Left lung (tissue), 10 donors: ENCODE results near the gene ATRIP. TPM values are rescaled to one million over a fixed set of nuclear protein-coding genes. Genes with fewer than 3 reads are reported as not detected.
A peak's percentile ranks its signal among the peaks of the same experiment; 100 is the strongest.

ENCODE experiments used
- ATAC-seq: fragments of 200-7000 bp; cut with Tn5 transposase; one replicate; pipeline ENCODE4 v1.9.1; 2020; ENCODE audit warnings: moderate library complexity
- DNase-seq, 4 donors: peaks; one replicate each; pipeline ENCODE4 v3.0.0-alpha.2; 2013 to 2020
- H3K27ac ChIP-seq, 2 donors: fragments of 200-600 bp; sonication (generic) in 1 of 2; one replicate each; pipeline versions ENCODE4 v1.5.0 to v1.8.0; 2020 to 2021
- H3K27me3 ChIP-seq, 2 donors: fragments of 200-600 bp; sonication (generic) in 1 of 2; one replicate each; pipeline versions ENCODE4 v1.5.0 to v1.8.0; 2020 to 2021
- H3K36me3 ChIP-seq, 2 donors: fragments of 200-600 bp; sonication (generic) in 1 of 2; one replicate each; pipeline versions ENCODE4 v1.5.0 to v1.8.0; 2020 to 2021
- H3K4me1 ChIP-seq, 2 donors: fragments of 200-600 bp; one replicate each; pipeline ENCODE4 v1.8.0; 2021
- H3K4me3 ChIP-seq, 2 donors: fragments of 200-600 bp; sonication (generic) in 1 of 2; one replicate each; pipeline versions ENCODE4 v1.5.0 to v1.8.0; 2020 to 2021; ENCODE audit warnings: mild to moderate bottlenecking in 1 of 2
- H3K9me3 ChIP-seq, 2 donors: fragments of 200-600 bp; sonication (generic) in 1 of 2; one replicate each; pipeline versions ENCODE4 v1.5.0 to v1.8.0; 2020 to 2021
- intact Hi-C, 2 donors: fragments of 100-400 bp; cut with DNase I; formaldehyde crosslinking; loops; one replicate each; pipeline versions ENCODE4 v1.11.2 to v1.14.2; 2022
- polyA plus RNA-seq, 6 donors: library from polyadenylated mRNA; unstranded; fragments of 120-200 nt; gene quantifications; one replicate each; pipeline ENCODE4 v1.2.1, GENCODE V29; 2013; ENCODE audit not compliant: insufficient read length in 6 of 6
- total RNA-seq, 2 donors: library from RNA; stranded (reverse); fragmentation: NEBNext Ultra II Directional; extraction: Animal tissue kit (Norgen Biotek cat#: 25700); gene quantifications; one replicate each; pipeline ENCODE4 v1.2.1, GENCODE V29; 2021
- TF ChIP-seq, protein P1 (sequence below), 2 donors: fragments of 200-600 bp; sonication (generic) in 1 of 2; IDR thresholded peaks; one replicate each; pipeline versions ENCODE4 v1.5.0 to v1.8.0; 2021; ENCODE audit warnings: antibody characterized with exemption in 2 of 2
- donor health status: DM: no; HTN: yes; CAD: no.
- donor health status: DM: no; HTN: no; CAD: no.

The ATRIP gene
- total and polyA plus RNA-seq, 8 donors: 7.4 to 14.4 (median 12.0) TPM

DNA sequence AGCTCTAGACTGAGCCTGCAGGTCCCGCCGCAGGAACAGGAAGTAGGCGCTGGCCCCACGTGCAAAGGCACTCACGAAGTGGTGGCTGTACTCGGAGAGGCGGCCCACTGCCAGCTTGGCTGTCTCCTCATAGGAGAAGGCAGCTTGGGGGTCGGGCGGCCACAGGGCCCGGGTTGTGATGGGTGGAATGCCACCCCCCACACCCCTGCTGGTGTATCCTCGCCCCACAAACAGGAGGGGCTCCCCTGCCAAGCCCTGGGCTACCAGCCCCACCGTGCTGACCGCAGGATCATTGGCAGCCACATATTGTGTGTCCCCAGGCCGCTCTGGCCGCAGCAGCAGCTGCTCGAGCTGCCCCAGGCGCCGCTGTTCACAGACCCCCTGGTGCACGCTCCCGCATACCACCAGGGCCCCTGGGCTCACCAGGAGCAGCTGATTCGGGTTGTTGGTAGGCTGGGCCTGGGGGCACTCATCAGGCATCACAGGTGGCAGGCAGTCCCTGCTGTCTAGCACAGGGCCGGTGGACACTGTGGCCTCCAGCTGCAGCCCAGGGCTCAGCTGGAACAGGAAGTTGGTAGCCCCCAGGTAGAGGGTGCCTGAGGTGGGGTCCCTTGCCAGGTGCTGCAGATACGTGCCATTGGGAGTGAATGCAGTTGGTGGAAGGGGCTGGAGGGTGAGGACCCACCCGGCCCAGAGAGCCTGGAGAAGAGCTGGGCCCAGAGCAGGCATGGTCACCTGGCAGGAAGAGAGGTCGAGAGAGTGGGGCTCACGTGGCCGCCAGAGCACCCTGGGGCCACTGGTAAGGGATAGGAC lies 22.4 kb upstream of the ATRIP start:
- Histone ChIP-seq H3K27me3 (peaks cover 0 to 13% of the 10 kb centered on the region in 2 donors), H3K4me3 (no peak overlapping the region), H3K4me1 (peaks cover 27 to 38% of the 10 kb centered on the region in 2 donors), H3K9me3 (no peaks in the 10 kb centered on the region), H3K36me3 (peaks cover 0 to 16% of the 10 kb centered on the region in 2 donors), H3K27ac (no peak overlapping the region)
- DNase-seq: peak in 1 of 4 donors; percentile 71
- intact Hi-C loops: no loop called here
- TF ChIP-seq, protein P1, sequence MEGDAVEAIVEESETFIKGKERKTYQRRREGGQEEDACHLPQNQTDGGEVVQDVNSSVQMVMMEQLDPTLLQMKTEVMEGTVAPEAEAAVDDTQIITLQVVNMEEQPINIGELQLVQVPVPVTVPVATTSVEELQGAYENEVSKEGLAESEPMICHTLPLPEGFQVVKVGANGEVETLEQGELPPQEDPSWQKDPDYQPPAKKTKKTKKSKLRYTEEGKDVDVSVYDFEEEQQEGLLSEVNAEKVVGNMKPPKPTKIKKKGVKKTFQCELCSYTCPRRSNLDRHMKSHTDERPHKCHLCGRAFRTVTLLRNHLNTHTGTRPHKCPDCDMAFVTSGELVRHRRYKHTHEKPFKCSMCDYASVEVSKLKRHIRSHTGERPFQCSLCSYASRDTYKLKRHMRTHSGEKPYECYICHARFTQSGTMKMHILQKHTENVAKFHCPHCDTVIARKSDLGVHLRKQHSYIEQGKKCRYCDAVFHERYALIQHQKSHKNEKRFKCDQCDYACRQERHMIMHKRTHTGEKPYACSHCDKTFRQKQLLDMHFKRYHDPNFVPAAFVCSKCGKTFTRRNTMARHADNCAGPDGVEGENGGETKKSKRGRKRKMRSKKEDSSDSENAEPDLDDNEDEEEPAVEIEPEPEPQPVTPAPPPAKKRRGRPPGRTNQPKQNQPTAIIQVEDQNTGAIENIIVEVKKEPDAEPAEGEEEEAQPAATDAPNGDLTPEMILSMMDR (IDR thresholded peaks at IDR 0.05): no peak
- no peak for ATAC-seq

DNA sequence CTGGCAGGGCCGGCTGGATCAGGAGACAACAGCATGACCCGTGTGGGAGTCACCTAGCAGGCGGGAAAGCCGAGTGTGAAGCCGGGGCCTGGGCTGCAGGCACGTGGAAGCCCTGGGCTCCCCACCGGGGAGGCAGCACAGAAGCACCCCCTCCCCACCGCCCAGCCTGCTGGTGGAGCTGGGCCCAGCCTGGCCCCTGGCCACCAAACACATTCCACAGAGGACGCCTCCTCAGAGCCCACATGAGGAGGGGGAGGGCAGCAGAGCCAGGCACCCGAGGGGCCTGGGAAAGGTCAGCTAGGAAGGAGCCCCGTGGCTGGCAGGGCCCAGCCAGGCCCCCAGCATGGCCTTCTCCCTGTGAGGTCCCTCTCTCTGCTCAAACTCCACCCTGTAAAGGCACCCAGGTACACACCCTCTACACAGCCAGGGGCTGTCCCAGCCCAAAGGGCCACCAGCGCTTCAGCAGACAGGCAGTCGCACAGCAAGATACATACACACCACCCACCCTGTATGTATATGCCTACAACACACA lies 21.2 kb upstream of the ATRIP start:
- no peak for ATAC-seq
- peak in 2 of 4 donors; percentile 34 to 65 for DNase-seq
- intact Hi-C loops: no loop called here

DNA sequence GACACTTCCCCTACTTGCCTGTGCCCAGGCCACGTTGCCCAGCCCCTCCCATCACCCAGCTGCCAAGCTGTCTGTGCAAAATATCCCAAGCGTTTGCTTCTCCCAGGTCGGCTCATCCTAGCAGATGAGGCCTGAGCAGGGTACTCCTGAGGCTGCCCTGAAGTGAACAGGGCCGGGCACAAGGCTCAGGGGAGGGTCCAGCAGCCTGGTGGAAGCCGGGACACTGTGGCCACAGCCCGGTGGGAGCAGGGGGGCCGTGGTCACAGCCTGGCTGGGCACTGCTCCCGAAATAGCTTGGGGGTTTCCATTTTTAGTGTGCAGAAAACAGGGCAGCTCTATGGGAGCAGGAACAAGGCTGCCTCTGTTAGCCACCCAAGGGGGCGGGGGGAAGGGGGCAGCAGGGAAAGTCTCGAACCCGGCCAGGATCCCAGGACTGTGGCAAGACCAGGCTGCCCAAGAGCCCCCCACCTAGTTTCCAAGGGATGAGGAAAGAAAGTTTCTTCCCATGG lies 20.1 kb upstream of the ATRIP start:
- peaks cover 27 to 50% of the 10 kb centered on the region in 2 donors for H3K4me1 ChIP-seq
- H3K27ac ChIP-seq: peak overlapping the region in 1 of 2 donors; percentile 10
- intact Hi-C loops: no loop called here
- no peaks in the 10 kb centered on the region for H3K9me3 ChIP-seq
- peak overlapping the region in 1 of 2 donors; percentile 67 for H3K4me3 ChIP-seq
- H3K27me3 ChIP-seq: peaks cover 0 to 14% of the 10 kb centered on the region in 2 donors
- TF ChIP-seq, protein P1 (IDR thresholded peaks at IDR 0.05): no peak
- no peak for DNase-seq
- H3K36me3 ChIP-seq: peaks cover 0 to 5% of the 10 kb centered on the region in 2 donors
- ATAC-seq: no peak

More for the DNA sequence above, 21.2 kb upstream of the ATRIP start:
- Histone ChIP-seq H3K9me3 (no peaks in the 10 kb centered on the region), H3K4me3 (no peak overlapping the region), H3K27me3 (peaks cover 0 to 14% of the 10 kb centered on the region in 2 donors), H3K4me1 (peaks cover 27 to 45% of the 10 kb centered on the region in 2 donors), H3K36me3 (peaks cover 0 to 7% of the 10 kb centered on the region in 2 donors), H3K27ac (no peak overlapping the region)
- TF ChIP-seq, protein P1 (IDR thresholded peaks at IDR 0.05): no peak

DNA sequence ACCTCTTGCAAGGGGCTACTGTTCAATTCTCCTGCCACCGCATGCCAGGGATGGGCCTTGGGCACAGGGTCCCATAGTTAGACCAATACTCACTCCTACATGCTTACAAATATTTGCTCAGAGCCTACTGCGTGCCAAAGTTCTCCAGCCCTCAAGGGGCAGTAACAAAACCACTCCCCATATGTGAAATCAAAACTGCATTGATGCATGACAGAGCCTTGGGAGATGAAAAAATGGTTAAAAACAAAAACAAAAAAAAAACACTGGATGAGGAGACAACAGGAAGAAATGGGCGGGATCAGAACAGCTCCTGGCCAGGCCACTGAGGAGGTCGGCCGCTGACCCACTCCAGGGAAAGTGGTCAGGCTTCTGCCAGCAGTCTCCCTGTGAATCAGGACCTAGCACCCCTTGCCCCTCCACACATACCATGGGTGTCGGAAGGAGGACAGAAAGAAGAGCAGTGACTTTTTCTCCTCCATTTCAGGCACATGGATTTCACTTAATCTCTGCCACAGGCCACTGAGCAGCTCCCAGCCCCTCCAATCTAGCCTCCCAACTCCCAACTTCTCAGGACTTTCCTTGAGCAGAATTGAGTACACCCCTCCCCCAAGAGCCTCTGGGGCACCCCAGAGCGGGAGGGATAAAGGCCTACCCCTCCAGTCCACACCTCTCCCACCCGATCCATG lies 19.4 kb upstream of the ATRIP start:
- Histone ChIP-seq H3K36me3 (peaks cover 0 to 7% of the 10 kb centered on the region in 2 donors), H3K4me3 (peak overlapping the region in 1 of 2 donors; percentile 67), H3K9me3 (no peaks in the 10 kb centered on the region), H3K27ac (peak overlapping the region in 1 of 2 donors; percentile 10), H3K4me1 (peaks cover 27 to 50% of the 10 kb centered on the region in 2 donors), H3K27me3 (peaks cover 0 to 14% of the 10 kb centered on the region in 2 donors)
- intact Hi-C loops: no loop called here
- ATAC-seq: no peak
- no peak for DNase-seq
- TF ChIP-seq, protein P1 (IDR thresholded peaks at IDR 0.05): no peak
